Renal pelvis (tissue), 12 donors: Measurements from ENCODE around the gene TBC1D9. TPM values are rescaled to one million over a fixed set of nuclear protein-coding genes. Genes with fewer than 3 reads are reported as not detected.
"Not testable (repeated sequence)": the region's sequence is repeated elsewhere in the genome, so short reads cannot be mapped to it uniquely, and the experiment has no call there.

Experiments
- DNase-seq: peaks from one replicate; pipeline ENCODE4 v3.0.0-alpha.2; 2013
- long read RNA-seq, 16 experiments: transcript quantifications; one replicate each; lab custom pipeline, GENCODE V29; 2026
- polyA plus RNA-seq, 3 donors: library from polyadenylated mRNA; unstranded; fragments of 120-200 nt; gene quantifications; one replicate each; pipeline ENCODE4 v1.2.1, GENCODE V29; 2013; ENCODE audit not compliant: insufficient read length in 3 of 3

The TBC1D9 gene
- 10 to 100 TPM; 54.8 to 62.6 (median 56.3) TPM for polyA plus RNA-seq
- long read RNA-seq, donor 1, full-length matches to known transcripts: 1 of 6 reads
- long read RNA-seq, donor 1, partial matches to known transcripts: 5 of 6 reads
- long read RNA-seq, donor 1, other reads (novel, unspliced or antisense): 0 of 6 reads
- long read RNA-seq, donor 2, full-length matches to known transcripts: 2 of 2 reads
- long read RNA-seq, donor 2, partial matches to known transcripts: 0 of 2 reads
- long read RNA-seq, donor 2, other reads (novel, unspliced or antisense): 0 of 2 reads
- long read RNA-seq, donor 3, partial matches to known transcripts: 18 of 19 reads
- long read RNA-seq, donor 3, other reads (novel, unspliced or antisense): 0 of 19 reads
- long read RNA-seq, donor 4, full-length matches to known transcripts: 3 of 3 reads
- long read RNA-seq, donor 4, partial matches to known transcripts: 0 of 3 reads
- long read RNA-seq, donor 4, other reads (novel, unspliced or antisense): 0 of 3 reads
- long read RNA-seq, donor 5, full-length matches to known transcripts: 1 of 6 reads
- long read RNA-seq, donor 5, partial matches to known transcripts: 5 of 6 reads
- long read RNA-seq, donor 5, other reads (novel, unspliced or antisense): 0 of 6 reads
- long read RNA-seq, donor 6: 0 reads
- long read RNA-seq, donor 7, full-length matches to known transcripts: 7 of 12 reads
- long read RNA-seq, donor 7, partial matches to known transcripts: 5 of 12 reads
- long read RNA-seq, donor 7, other reads (novel, unspliced or antisense): 0 of 12 reads
- long read RNA-seq, donor 8: 0 reads
- long read RNA-seq, donor 9, full-length matches to known transcripts: 1 of 1 reads
- long read RNA-seq, donor 9, partial matches to known transcripts: 0 of 1 reads
- long read RNA-seq, donor 9, other reads (novel, unspliced or antisense): 0 of 1 reads
- long read RNA-seq, donor 10, full-length matches to known transcripts: 2 of 9 reads
- long read RNA-seq, donor 10, partial matches to known transcripts: 7 of 9 reads
- long read RNA-seq, donor 10, other reads (novel, unspliced or antisense): 0 of 9 reads
- long read RNA-seq, donor 11, full-length matches to known transcripts: 1 of 1 reads
- long read RNA-seq, donor 11, partial matches to known transcripts: 0 of 1 reads
- long read RNA-seq, donor 11, other reads (novel, unspliced or antisense): 0 of 1 reads
- long read RNA-seq, donor 12, full-length matches to known transcripts: 4 of 13 reads
- long read RNA-seq, donor 12, partial matches to known transcripts: 9 of 13 reads
- long read RNA-seq, donor 12, other reads (novel, unspliced or antisense): 0 of 13 reads
- long read RNA-seq, donor 13, full-length matches to known transcripts: 1 of 1 reads
- long read RNA-seq, donor 13, partial matches to known transcripts: 0 of 1 reads
- long read RNA-seq, donor 13, other reads (novel, unspliced or antisense): 0 of 1 reads
- long read RNA-seq, donor 14, full-length matches to known transcripts: 3 of 21 reads
- long read RNA-seq, donor 14, partial matches to known transcripts: 18 of 21 reads
- long read RNA-seq, donor 14, other reads (novel, unspliced or antisense): 0 of 21 reads
- long read RNA-seq, donor 15, full-length matches to known transcripts: 2 of 2 reads
- long read RNA-seq, donor 15, partial matches to known transcripts: 0 of 2 reads
- long read RNA-seq, donor 15, other reads (novel, unspliced or antisense): 0 of 2 reads
- long read RNA-seq, donor 16, full-length matches to known transcripts: 3 of 3 reads
- long read RNA-seq, donor 16, partial matches to known transcripts: 0 of 3 reads
- long read RNA-seq, donor 16, other reads (novel, unspliced or antisense): 0 of 3 reads

GRCh38 chr4:140756319-140757231, at the start of gene TBC1D9:
Gene TBC1D9 (minus strand): TSS chr4:140756385. CDS start chr4:140756045, 340 bp downstream.
- DNase-seq: peak; percentile 94

- DNase-seq: no peak
Observed at GRCh38 chr4:140805293-140805692, 49.1 kb upstream of the TBC1D9 start.

DNA sequence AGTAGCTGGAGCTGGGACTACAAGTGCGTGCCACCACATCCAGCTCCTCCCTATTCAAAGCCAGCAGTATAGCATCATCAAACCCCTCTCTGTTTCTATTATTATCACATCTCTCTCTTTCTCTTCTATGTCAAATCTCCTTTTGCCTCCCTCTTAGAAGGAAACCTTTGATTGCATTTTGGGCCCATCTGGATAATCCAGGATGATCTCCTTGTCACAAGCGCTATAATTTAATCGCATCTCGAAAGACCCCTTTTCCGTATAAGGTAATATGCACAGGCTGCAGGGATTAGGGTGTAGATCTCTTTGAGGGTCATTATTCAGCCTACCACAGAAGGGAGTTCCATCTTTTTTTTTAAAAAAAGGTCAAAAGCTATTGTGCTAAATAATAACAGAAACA, 46.4 kb upstream of the TBC1D9 start:
- no peak for DNase-seq

DNA sequence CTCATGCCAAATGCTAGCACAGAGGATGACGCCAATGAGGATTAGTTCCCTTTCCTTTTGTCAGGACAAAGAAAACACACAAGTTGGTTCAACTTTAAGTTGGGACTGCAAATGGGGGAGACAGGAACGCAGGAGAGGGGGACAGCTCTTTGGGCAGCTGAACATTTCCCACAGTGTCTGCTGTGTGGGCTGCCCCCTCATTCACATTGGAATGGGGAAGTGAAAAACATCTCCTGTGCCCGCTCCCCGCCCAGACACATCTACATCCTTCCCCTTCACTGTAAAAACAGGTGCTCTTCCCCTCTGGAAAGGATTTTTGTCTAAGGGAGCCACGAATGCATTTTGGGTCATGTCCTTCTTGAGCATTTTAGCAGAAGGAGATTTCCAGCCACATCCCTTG, 44.5 kb upstream of the TBC1D9 start:
- no peak for DNase-seq

- DNase-seq: no peak
Observed at GRCh38 chr4:140799686-140800225, 43.6 kb upstream of the TBC1D9 start.

DNA sequence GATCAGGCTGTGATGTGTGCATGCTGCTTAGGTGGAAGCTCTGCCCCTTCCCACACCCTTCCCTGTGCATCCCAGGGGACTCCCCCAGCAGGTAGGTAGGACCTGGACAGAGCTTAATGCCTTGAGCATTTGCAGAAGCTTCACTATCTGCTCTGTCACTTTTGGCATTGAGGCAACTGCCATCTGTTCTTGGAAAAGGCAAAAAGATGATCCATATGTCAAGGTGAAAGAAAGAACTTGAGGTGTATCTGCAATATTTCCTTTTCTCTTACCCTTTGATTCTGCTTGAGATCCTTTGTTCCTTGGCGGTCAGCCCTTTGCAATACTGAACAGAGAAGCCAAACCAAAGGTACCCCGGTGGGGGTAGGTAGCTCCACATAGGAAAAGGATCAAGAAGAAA, 37.1 kb upstream of the TBC1D9 start:
- DNase-seq: no peak

GRCh38 chr4:140790765-140791164, 34.6 kb upstream of the TBC1D9 start:
- no peak for DNase-seq

DNA sequence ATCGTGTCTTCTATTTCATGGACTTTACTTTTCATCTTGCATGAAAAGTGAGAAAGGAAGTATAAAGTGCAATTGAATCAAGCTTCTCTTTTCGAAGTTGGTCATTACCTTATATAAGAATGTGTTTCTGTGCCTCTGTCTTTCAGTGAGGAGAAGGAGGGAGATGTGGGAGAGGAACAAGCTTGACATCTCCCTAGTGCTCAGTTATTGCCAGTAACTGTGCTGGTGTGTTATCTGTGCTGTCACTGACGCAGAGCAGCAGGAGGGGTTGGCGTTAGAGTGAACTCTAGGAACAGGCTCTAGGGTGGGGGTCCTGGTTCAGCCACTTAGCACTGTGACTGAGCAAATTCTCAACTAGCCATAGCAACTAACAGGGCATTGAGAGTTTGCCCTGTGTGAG, 34.0 kb upstream of the TBC1D9 start:
- DNase-seq: no peak

DNA sequence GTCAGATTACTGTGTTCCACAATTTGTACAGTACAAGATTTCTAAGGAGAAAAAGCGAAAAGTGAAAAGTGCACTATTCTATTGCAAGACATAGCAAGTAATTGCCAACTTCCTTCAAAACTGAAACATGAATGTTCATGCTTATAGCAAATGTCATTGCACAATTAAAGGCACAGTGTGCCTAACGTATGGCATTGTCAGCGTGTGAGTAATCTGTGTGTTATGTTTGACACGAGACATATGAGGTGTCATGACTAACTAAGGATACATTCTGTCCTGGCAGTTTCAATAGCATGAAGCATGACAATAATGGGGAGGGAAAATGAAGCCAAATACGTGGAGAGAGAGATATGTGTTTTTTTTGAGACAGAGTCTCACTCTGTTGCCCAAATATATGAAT, 33.6 kb upstream of the TBC1D9 start:
- no peak for DNase-seq

DNA sequence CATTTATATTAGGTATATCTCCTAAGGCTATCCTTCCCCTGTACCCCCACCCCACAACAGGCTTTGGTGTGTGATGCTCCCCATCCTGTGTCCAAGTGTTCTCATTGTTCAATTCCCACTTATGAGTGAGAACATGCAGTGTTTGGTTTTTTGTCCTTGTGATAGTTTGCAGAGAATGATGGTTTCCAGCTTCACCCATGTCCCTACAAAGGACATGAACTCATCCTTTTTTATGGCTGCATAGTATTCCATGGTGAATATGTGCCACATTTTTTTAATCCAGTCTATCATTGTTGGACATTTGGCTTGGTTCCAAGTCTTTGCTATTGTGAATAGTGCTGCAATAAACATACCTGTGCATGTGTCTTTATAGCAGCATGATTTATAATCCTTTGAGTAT, 26.6 kb upstream of the TBC1D9 start:
- DNase-seq: not testable (repeated sequence)

GRCh38 chr4:140781596-140781995, 25.4 kb upstream of the TBC1D9 start:
- no peak for DNase-seq

GRCh38 chr4:140777894-140778293, 21.7 kb upstream of the TBC1D9 start:
- no peak for DNase-seq

DNA sequence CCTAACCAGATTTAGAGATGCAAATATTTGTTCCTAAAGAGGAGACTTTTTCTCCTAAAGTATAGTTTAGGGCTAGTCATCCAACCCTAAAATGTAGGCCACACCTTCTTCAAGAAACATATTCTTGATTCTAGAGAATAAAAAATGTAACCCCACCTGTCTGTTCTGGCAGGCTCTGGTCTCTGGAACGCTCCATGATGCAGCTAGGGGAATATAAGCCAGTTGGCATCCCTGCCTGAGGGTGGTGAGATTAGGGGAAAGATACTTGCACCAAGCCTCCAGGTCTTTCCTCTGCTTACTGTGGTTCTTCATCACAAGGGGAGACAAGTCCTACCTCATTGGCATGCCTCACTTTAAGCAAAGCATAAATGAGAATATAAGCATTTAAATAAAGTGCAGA, 21.2 kb upstream of the TBC1D9 start:
- DNase-seq: no peak

- no peak for DNase-seq
Observed at GRCh38 chr4:140776556-140776955, 20.4 kb upstream of the TBC1D9 start.

GRCh38 chr4:140774956-140775355, 18.8 kb upstream of the TBC1D9 start:
- no peak for DNase-seq

GRCh38 chr4:140774510-140774909, 18.3 kb upstream of the TBC1D9 start:
- DNase-seq: no peak

GRCh38 chr4:140769209-140769608, 13.0 kb upstream of the TBC1D9 start:
- no peak for DNase-seq

DNA sequence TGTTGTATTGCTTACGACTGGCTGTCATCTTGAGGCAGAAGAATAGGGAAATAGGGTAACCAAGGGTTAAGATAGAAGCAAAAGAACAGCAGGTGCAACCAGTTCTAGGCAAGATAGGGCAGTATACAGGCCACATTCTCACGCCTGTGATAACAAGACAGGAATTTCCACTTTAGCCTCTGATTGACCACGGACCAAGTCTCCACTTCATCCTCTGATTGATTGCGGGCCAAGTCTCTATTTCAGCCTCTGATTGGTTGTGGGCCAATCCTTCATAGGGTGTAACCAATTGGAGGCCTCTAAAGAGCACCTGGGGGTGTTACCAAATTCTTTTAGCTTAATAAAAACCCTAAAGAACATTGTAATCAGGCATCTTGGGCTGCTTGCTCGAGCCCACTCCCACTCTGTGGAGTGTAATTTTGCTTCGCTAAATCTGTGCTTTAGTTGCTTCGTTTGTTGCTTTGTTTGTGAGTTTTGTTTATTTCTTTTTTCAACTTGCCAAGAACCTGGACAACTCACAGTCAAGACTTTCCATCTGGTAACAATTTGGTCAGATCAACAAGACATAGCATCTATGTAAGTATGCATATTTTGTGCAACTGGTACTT, 8.7 kb upstream of the TBC1D9 start:
- DNase-seq: no peak

DNA sequence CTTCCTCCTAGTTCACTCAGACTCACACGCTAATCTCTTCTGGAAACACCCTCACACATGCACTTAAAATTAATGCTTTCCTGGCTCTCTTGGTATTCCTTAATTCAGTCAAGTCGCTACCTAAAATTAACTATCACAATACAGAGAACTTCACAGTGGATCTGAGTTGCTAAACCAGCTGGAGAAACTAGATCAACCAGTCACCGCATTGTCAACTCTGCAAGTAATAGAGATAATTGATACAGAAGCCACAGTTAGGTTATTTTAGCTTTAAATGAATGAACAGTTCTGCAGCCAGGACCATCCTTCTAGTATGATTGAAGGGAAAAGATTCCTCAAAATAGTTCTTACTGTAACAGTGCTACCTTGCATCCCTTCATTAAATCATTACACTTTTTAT, 6.0 kb upstream of the TBC1D9 start:
- no peak for DNase-seq
